GM21528 (cell line): ENCODE measurements around the gene LMNB1.
A peak's percentile ranks its signal among the peaks of the same experiment; 100 is the strongest.
"Not testable (repeated sequence)": the region's sequence is repeated elsewhere in the genome, so short reads cannot be mapped to it uniquely, and the experiment has no call there.

Source experiments
- ATAC-seq: cut with Tn5 transposase; IDR thresholded peaks from one replicate; pipeline ENCODE4 v1.9.1; 2021; ENCODE audit warnings: mild to moderate bottlenecking, moderate library complexity; ENCODE audit not compliant: unreplicated experiment, low FRiP score

The LMNB1 gene

DNA sequence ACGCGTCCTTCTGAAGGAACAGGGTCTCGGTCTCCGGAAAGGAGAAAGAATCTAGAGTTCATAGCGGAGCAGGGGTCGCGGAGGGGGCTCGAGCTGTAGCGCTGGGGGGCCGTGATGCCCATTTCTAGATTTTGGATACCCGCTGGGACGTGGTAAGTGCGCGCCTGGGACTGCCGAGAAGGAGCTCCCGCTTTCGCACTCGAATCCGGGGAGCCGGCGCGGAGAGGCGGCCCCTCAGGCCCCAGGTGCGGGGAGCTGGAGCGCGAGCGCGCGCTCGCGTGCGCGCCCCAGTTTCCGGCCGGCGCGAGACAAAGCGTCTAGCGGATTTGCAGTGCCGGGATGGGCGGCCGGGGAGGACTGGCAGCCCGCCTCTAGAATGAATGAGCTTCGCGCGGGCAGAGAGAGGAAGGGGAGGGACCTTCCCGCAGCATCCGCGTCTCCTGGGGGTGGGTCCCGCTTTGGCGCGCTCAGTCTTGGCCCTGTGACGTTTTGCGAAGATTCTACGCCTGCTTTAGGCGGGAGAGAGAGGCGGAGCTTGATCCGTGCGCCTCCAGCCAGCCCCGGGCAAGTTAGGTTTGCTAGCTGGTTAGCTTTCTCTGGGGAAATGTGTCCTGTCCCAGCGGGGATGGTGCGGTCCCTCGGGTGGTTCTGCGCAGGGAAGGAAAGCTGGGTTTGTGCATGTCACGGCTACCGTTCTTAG is 1.2 kb downstream of the LMNB1 start:
- ATAC-seq = peak; percentile 64

DNA sequence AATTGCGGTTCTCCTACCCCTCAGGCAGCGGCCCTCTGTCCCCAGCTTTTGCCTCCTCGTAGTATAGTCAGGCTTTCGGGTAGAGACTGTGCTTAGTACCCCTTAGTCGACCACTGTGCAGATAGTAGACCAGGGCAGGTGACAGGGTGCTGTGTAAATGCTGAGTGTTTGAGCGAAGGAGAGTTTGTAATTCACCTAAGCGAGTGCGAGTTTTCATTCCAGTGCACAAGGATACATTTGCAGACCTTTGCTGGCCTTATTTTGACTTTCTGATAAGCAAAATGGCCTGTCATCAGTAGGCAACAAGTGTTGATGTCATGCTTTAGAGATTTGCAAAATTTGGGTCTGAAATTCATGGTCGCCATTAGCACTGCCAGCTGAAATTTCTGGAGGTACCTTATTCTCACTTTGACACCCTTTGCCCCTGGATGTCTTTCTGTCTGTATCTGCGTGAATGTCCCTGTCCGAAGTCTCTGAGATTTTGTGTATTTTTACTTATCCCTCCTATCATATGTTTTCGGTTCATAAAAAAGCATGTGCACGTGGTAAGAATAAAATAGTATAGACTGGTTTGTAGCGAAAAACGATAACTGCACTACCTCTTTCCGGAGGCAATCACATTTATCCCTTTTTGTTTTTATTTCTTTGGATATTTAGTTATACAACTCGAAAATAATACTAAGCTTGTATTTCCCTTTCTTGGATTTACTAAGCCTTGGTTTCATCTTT is 1.9 kb downstream of the LMNB1 start:
- peak; percentile 6 for ATAC-seq

DNA sequence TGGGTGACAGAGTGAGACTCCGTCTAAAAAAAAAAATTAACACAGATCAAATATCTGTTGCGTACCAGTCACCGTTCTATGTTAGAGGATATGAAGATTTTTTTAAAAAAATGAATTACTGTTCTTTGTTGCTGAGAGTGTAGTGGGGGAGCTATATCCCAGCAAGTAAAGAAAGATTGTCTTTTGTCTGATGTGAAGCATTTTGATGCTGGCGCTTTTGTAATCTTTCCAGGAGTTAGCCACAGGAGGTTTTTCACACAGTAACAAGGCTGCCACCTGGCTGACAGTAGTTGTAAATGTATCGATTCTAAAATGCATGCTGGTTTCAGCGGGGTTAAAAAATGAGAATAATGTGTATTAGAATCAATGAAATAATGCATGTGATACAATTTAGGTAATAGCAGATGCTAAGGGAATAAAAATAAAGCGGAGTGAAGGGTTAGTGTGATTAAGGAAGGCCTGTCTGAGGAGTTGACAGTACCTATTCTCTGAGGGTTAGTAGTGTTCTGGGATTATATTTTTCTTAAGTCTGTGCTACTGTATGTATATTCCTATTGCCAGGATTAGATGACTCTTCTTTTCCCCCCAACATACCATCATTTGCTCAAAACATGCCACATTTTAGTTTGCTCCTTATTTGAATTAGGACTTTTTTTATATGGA is 3.4 kb downstream of the LMNB1 start:
- no peak for ATAC-seq

DNA sequence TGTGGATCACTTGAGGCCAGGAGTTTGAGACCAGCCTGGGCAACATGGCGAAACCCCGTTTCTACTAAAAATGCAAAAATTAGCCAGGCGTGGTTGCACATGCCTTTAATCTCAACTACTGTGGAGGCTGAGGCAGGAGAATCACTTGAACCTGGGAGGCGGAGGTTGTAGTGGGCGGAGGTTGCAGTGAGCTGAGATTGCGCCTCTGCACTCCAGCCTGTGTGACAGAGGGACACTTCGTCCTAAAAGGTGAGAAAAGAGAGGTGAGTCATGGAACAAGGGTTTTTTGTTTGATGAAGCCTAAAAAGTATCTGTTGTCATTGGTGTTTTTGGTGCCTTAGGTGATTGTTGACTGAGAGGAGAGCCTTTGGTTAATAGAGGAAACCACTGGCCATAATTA is 11.5 kb downstream of the LMNB1 start:
- not testable (repeated sequence) for ATAC-seq

DNA sequence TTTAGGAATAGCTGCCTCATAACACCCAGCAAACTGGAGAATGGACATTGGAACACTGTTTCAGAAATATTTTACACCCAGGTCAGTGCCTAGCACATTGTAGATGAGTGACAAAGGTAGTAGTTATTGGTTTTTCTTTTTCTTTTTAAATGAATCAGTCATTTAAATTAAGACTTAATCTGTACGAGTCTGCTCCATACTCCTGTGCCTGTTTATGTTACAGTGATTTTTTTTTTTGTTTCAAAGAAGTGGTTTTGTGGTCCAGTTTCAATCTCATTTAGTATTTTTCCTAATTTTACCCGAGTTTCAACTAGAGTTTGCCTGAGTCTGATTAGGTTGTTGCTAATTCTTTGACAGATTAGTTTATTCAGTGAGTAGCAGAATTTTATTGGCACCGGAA is 16.2 kb downstream of the LMNB1 start:
- no peak for ATAC-seq

DNA sequence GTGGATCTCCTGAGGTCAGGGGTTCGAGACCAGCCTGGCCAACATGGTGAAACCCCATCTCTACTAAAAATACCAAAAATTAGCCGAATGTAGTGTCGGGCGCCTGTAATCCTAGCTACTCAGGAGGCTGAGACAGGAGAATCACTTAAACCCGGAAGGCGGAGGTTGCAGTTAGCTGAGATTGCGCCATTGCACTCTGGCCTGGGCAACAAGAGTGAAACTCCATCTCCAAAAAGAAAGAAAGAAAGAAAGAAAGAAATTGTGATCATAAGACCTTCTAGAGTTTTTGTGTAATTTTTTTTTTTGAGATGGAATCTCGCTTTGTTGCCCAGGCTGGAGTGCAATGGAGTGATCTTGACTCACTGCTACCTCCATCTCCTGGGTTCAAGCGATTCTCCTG is 16.7 kb downstream of the LMNB1 start:
- ATAC-seq = not testable (repeated sequence)

DNA sequence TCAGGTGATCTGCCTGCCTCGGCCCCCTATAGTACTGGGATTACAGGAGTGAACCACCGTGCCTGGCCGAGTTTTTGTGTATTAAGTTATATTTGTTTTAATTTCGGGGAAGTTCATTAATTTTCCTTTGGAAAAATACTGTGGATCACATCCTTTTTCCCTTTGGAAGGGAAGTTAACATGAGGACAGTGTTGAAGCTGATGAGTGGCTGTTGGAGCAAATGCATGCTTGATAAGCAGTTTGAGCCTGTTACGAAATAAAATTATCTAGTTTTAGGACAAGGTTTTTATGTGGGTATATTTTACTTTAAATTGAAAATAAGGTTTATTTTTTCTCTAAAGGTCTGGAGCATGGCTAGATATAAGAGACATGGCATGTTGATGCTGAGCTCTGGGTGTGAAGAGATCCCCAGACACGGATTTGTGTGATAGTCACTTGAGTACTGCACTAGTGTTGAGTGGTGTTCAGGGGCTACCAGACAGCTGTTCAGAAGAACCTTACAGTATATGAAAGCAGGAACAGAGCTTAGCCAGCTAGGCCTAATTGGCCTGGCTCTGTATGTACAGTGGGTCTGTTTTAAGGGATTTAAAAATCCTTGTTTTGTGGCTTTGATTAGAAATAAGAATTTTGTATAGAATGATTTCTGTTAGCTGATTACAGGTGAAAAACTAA is 17.4 kb downstream of the LMNB1 start:
- ATAC-seq = no peak

DNA sequence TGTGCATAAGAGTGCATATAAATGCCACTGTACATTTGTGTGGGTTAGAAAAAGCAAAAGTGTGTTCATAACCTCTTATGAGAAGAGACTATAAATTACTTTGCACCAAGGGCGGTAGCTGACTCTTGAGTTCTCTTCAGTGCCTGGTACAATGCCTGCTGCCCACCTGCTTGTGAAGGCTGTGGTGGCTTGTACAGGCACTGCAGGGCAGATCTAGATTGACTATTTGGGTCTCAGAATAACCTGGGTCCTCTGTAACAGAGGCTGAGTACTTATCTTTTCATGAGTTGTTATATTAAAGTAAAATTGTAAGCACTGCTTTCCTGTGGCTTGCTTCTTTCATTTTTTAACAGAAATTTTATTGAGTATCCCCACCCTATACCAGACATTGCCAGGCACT is 22.8 kb downstream of the LMNB1 start:
- ATAC-seq = no peak

DNA sequence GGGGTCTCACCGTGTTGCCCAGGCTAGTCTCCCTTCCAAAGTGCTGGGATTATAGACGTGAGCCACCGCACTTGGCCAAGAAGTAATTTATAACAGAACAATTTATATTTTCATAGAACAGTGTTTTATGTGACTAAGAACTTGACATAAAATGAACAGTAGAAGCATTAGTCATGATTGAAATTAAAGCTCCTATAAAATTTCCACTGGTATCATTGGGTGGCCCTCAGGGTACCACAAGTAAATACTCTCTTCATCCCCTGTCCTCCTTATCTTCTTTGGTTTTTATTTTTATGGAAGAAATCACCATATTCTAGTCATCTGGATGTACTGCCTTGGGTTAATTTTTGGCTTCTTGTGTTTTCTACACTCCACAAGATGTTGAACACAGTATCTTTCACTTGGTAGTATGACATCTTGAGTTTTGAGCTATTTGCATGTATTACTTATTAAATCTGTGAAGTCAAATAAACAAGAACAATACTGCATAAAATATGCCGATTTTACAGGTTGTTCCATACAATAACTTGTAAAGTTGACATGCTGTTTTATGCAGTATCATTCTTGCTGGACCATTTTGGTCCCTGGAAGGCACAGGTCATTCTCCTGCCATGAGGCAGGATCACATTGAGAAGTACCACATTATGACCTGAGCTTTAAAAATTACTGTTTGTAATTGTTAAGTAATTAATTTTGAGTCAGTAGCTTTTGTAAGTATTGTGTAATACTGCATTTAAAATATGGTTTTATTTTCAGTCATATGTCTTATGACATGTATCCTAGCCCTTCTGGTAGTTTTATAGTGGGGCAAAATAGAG is 24.4 kb downstream of the LMNB1 start:
- ATAC-seq = no peak

DNA sequence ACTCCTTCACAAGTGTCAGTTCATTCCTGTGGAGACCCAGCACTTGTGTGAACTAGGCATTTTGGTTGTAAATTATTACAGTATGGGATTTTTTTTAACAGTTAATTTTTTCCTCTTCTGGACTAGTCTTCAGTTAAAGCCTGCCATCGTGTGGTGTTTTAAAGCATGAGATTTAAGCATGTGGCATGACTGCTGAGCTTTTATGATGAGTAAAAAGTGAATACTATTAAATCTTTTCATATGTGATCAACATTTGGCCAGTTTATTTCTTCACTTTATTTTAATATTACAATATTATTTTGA is 25.0 kb downstream of the LMNB1 start:
- ATAC-seq = no peak

DNA sequence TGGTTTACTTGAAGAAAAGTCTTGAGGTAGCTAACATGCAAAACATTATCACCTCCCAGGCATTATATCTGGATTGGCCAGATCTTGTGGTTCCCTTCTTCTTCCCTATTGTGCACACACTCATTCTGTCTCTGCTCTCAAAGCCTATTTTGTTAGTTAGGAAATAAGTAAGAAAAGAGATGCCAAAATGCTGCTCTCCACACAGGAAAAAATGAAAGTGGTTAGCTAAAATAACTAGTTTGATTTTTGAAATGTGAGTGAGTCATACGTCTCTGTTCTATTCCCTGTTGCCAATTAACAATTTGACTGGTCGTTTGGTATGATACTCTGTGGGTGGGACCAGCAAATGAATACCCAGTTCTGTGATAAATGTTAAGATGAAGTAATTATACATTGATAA is 28.1 kb downstream of the LMNB1 start:
- ATAC-seq = no peak

DNA sequence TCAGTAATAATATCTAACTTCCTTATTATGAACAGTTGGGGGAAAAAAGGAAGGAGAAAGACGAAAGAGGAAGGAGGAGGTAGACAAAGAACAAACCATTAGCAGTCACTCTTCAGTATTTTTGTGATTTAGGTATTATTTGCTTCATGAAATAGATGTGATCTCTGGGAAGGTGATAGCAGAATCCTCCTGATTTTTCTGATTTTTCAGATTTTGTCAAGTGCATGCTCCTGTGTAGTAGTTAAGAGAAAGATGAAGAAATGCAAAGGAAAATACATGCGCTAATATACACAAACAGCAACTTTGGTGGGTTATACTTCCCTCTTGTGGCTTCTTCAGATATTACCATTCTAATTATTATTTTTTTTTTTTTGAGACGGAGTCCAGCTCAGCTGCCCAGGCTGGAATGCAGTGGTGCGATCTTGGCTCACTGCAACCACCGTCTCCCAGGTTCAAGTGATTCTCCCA is 31.6 kb downstream of the LMNB1 start:
- ATAC-seq = no peak

DNA sequence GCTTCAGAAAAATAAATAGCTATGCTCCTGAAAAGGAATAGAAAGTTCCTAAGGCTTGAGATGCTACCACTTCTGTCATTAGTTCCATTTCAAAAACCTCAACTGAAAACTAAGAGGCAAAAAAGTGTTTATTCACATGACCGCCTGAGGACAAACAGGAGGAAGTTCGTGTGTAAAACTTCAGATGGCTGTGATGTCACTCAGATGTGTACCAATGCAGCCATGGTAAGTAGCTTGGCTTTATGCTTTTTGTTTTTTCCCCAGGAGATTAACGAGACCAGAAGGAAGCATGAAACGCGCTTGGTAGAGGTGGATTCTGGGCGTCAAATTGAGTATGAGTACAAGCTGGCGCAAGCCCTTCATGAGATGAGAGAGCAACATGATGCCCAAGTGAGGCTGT is 33.0 kb downstream of the LMNB1 start:
- ATAC-seq = no peak

DNA sequence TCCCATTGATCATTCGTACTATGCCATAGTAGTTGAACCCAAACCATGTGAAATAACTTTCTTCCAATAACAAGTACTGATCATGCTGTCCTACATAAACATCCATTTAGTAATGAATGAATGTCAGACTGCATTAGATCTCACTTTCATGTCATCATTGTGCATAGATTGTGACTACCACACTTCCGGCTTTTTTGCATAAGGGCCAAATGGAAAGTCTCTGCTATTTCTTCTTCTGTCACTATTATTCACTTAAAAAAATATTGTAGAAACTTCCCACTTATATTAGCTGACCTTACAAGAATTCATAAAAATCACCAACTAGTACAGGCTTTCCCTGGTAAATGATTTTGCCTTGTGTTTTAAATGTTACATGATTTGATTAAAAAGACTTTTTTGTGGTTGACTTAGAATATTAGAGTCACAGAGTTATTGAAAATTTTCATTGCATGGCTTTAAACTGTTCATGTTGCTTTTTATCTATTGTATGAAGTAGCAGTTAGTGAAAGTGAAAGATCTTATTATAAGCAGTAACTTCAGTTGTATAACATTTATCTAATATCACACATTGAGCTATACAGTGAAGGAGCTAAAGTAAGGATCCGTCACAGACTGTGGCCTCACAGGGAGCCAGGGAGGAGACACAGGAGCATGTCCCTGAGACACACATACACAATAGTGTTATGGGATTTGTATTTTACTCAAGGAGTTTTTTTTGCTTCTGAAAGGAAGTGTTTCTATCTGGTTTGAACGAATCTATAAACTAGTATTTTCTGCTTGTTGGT is 33.9 kb downstream of the LMNB1 start:
- no peak for ATAC-seq

DNA sequence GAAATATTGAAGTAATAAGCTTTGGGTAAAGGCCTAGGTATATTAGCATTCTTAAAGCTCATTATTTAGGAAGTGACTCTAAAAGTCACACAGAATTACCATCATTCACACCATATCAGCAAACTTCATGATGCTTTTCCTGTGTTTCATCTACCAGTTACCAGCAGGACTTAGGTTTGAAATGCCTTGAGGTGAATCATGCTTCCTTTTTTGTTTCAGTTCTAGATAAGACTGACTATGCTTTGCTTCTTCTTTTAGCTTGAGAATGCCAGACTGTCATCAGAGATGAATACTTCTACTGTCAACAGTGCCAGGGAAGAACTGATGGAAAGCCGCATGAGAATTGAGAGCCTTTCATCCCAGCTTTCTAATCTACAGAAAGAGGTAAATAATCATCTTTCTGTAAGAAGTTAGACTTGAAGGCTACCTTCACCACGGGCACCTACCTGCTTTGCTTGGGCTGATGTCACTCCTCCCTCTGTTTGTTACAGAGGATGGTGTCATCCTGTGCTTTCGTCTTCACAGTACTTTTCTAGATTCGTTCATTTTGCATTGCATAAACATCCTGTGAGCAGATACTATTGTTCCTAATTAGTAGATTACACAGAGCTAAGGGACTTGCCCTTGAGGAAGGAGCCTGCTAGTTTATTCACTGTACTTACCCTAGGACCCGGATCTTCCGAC is 34.7 kb downstream of the LMNB1 start:
- no peak for ATAC-seq

DNA sequence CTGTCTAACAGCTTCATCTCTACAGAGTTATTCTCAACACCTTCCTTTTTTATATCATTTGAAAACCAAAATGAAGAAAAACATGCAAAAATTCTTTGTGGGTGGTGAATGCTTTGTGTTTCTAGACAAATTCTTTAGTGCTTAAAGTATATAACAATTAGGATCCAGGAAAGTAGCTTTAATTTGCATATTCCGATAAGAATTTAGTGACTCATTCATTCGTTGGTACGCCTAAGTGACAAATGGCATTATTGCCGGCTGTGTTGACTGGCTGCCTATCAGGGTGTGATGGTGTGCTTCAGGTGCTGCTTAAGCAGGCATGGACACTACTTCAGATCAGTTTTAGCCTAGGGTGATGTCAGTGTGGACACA is 35.2 kb downstream of the LMNB1 start:
- ATAC-seq = no peak

DNA sequence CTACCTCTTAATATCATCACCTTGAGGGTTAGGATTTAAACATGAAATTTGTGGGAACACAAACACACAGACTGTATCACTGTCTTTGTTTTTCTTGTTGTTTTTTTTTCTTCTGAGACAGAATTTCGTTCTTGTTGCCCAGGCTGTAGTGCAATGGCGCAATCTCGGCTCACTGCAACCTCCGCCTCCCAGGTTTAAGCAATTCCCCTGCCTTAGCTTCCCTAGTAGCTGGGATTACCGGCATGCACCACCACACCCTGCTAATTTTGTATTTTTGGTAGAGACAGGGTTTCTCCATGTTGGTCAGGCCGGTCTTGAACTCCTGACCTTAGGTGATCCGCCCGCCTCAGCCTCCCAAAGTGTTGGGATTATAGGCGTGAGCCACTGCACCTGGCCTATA is 36.9 kb downstream of the LMNB1 start:
- not testable (repeated sequence) for ATAC-seq

DNA sequence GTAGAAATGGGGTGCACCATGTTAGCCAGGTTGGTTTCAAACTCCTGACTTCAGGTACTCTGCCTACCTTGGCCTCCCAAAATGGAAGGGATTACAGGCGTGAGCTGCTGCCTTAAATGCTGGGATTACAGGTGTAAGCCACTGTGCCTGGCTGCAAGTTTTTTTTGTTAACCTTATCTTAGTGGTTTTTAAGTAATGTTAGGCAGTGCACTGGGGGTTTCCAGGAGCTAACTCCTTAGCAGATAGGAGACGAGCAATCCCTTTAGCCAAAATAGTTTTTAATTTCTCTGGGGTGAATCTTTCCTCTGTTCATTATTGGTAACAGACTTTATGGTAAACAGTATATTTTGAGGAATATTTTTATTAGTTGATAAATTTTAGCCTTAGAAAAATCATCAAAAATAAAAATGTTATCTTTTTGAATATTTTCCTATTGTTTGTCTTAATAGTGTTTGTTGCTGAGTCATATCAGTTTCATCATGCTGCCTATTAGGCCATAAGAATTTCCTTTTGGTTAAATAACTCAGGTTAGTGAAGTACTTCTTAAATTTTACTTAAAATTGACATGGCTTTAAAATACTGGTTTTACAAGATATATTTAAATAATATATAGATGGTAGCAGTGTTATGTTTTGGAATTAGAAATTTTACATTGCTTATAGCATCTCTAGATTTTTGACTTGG is 37.9 kb downstream of the LMNB1 start:
- no peak for ATAC-seq

DNA sequence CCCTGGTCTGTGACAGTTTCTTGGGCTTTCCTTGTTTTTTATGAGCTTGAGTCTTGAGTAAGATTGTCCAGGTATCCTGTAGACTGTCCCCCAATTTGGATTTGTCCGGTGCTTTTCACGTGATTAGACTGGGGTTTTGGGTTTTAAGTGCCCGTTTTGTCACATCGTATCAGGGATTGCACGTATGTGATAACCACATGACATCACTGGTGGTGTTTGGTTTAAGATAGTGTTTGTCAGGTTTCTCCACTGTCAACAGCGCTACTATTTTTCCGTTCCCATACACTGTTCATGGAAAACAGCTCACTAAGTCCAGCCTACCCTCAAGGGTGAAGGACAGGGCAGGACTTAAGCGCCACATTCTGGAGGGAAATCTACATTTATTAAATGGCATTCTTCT is 39.7 kb downstream of the LMNB1 start:
- no peak for ATAC-seq
